HepG2 (cell line): Measurements from ENCODE around the gene DHX8. TPM values are rescaled to one million over a fixed set of nuclear protein-coding genes. Genes with fewer than 3 reads are reported as not detected.

Source experiments
- CAMTA2 ChIP-seq: sonication (generic); formaldehyde crosslinking; IDR thresholded peaks from 2 replicates; pipeline ENCODE4 v1.4.0; 2020; ENCODE audit warnings: mild to moderate bottlenecking, missing genetic modification reagents, borderline replicate concordance
- CREB1 ChIP-seq, 2 experiments: fragments of 450-650 bp in 1 of 2; IDR thresholded peaks; 2 replicates each; pipeline ENCODE4 v1.6.1; 2016 to 2017; ENCODE audit warnings: control low read depth in 1 of 2, mild to moderate bottlenecking in 1 of 2, missing compliant biosample characterization in 1 of 2, missing genetic modification characterization in 1 of 2
- HMGA1 ChIP-seq: sonication (generic); formaldehyde crosslinking; conservative IDR thresholded peaks from 2 replicates; pipeline ENCODE4 v1.4.0; 2020; ENCODE audit warnings: missing genetic modification reagents
- LCORL ChIP-seq, 2 experiments: fragments of 450-650 bp in 1 of 2; sonication (generic) in 1 of 2; formaldehyde crosslinking in 1 of 2; IDR thresholded peaks; 2 replicates each; pipeline versions ENCODE4 v1.5.0 to v1.6.1; 2017 to 2020; ENCODE audit warnings: antibody characterized with exemption in 1 of 2, missing genetic modification reagents in 1 of 2
- MATR3 ChIP-seq: sonication (generic); formaldehyde crosslinking; IDR thresholded peaks from 2 replicates; pipeline ENCODE4 v1.4.0; 2020; ENCODE audit warnings: missing genetic modification reagents
- MTF2 ChIP-seq: sonication (generic); formaldehyde crosslinking; IDR thresholded peaks from 2 replicates; pipeline ENCODE4 v1.5.0; 2020; ENCODE audit warnings: missing genetic modification reagents, borderline replicate concordance
- MZF1 ChIP-seq: sonication (generic); formaldehyde crosslinking; IDR thresholded peaks from 2 replicates; pipeline ENCODE4 v1.8.1; 2023; ENCODE audit warnings: mild to moderate bottlenecking, missing genetic modification reagents, borderline replicate concordance
- RBAK ChIP-seq: sonication (generic); formaldehyde crosslinking; IDR thresholded peaks from 2 replicates; pipeline ENCODE4 v1.5.1; 2020; ENCODE audit warnings: mild to moderate bottlenecking, missing genetic modification reagents
- RXRA ChIP-seq: sonication (generic); formaldehyde crosslinking; IDR thresholded peaks from 2 replicates; pipeline ENCODE4 v1.5.1; 2020; ENCODE audit warnings: missing genetic modification reagents
- THAP11 ChIP-seq: IDR thresholded peaks from 2 replicates; pipeline ENCODE4 v1.6.1; 2016; ENCODE audit warnings: missing biosample characterization, missing genetic modification reagents
- ZBTB1 ChIP-seq: sonication (generic); formaldehyde crosslinking; IDR thresholded peaks from 2 replicates; pipeline ENCODE4 v1.4.0; 2020; ENCODE audit warnings: missing genetic modification reagents, borderline replicate concordance
- ZBTB42 ChIP-seq: sonication (generic); formaldehyde crosslinking; IDR thresholded peaks from 2 replicates; pipeline ENCODE4 v1.5.0; 2020; ENCODE audit warnings: mild to moderate bottlenecking, missing genetic modification reagents
- ZNF124 ChIP-seq: sonication (generic); formaldehyde crosslinking; IDR thresholded peaks from 2 replicates; pipeline ENCODE4 v1.4.0; 2020; ENCODE audit warnings: missing genetic modification reagents
- ZNF143 ChIP-seq: sonication (generic); formaldehyde crosslinking; IDR thresholded peaks from 2 replicates; pipeline ENCODE4 v1.4.0; 2020; ENCODE audit warnings: missing genetic modification reagents
- ZNF260 ChIP-seq: sonication (generic); formaldehyde crosslinking; IDR thresholded peaks from 2 replicates; pipeline ENCODE4 v1.4.0; 2020; ENCODE audit warnings: missing genetic modification reagents, low read depth, mild to moderate bottlenecking, borderline replicate concordance
- ZNF331 ChIP-seq: sonication (generic); formaldehyde crosslinking; IDR thresholded peaks from 2 replicates; pipeline ENCODE4 v1.4.0; 2020; ENCODE audit warnings: missing genetic modification reagents
- ZNF577 ChIP-seq: sonication (generic); formaldehyde crosslinking; IDR thresholded peaks from 2 replicates; pipeline ENCODE4 v1.4.0; 2020; ENCODE audit warnings: mild to moderate bottlenecking, low read depth, missing genetic modification reagents, borderline replicate concordance
- ZNF713 ChIP-seq: sonication (generic); formaldehyde crosslinking; IDR thresholded peaks from 2 replicates; pipeline ENCODE4 v1.4.0; 2020; ENCODE audit warnings: mild to moderate bottlenecking, missing genetic modification reagents
- polyA plus RNA-seq, 8 experiments: library from polyadenylated mRNA; depleted of rRNA in 3 of 8; stranded (reverse) in 7 of 8; unstranded in 1 of 8; fragments of >200 nt; fragmentation: Illumina TruSeq in 4 of 8; extraction: Trizol in 4 of 8; gene quantifications; 2 replicates each; pipeline versions ENCODE4 v1.2.1 to v1.2.3, GENCODE V29; 2011 to 2016; ENCODE audit warnings: low read depth in 4 of 8, missing spikeins in 1 of 8, mixed read lengths in 1 of 8; ENCODE audit not compliant: insufficient read depth in 1 of 8
- total RNA-seq, 5 experiments: library from RNA; depleted of rRNA; stranded (reverse); fragments of >200 nt; fragmentation: Illumina TruSeq; extraction: Trizol; gene quantifications; 2 replicates each; pipeline ENCODE4 v1.2.3, GENCODE V29; 2016; ENCODE audit warnings: low read depth in 1 of 5
- TF ChIP-seq, protein P1 (sequence below): IDR thresholded peaks from 2 replicates; pipeline ENCODE4 v1.6.1; 2012; ENCODE audit warnings: low read depth, low read length, improper control_type of control experiment
- TF ChIP-seq, protein P2 (sequence below): sonication (generic); formaldehyde crosslinking; IDR thresholded peaks from 2 replicates; pipeline ENCODE4 v1.5.0; 2020; ENCODE audit warnings: missing genetic modification reagents
- TF ChIP-seq, protein P3 (sequence below): IDR thresholded peaks from 2 replicates; pipeline ENCODE4 v1.6.1; 2016; ENCODE audit warnings: mild to moderate bottlenecking, missing biosample characterization, missing genetic modification reagents
- TF ChIP-seq, protein P4 (sequence below): sonication (generic); formaldehyde crosslinking; conservative IDR thresholded peaks from 2 replicates; pipeline ENCODE4 v1.8.1; 2023; ENCODE audit warnings: missing genetic modification reagents
- TF ChIP-seq, protein P5 (sequence below): sonication (generic); formaldehyde crosslinking; IDR thresholded peaks from 2 replicates; pipeline ENCODE4 v1.5.0; 2020; ENCODE audit warnings: mild to moderate bottlenecking, low read depth, missing genetic modification reagents, borderline replicate concordance
- TF ChIP-seq, protein P6 (sequence below): sonication (generic); formaldehyde crosslinking; conservative IDR thresholded peaks from 2 replicates; pipeline ENCODE4 v1.5.0; 2020; ENCODE audit warnings: missing genetic modification reagents

Gene DHX8
- total and polyA plus RNA-seq, 2 of the 13 experiments (the other 11 are each of a cell fraction or from before 2014, with no cell fraction given) = 24.8 to 48.9 TPM

DNA sequence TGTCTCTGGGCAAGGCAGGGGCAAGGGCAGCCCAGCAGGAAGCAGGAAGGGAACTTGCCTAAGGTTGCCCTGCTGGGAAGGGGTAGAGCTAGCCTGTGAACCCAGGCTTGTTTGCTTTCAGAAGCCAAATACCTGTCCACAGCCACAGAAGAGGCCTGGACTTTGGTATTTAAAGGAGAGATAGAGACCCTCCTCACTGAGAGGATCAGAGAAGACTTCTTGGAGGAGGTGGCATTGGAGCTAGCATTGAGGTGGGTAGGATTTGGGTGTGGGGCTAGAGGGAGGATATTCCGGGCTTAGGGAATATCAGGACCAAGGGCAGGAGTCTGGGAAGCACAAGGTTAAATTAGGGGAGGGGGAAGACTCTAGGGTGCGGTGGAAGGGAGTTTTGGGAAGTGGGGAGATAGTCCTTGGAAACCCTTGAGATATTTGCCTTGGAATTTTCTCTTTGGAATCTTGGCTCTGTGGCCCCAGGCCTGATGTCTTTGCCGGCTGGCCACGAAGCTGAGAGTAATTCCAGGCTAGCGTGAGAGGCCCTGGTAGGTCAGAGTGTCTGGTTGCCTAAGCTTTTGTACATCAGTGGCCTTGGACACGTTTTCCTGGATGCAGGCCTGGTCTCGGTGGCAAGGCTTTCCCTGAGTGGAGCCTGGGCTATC lies 75.5 kb downstream of the DHX8 start (continued):
- TF ChIP-seq, protein P1, sequence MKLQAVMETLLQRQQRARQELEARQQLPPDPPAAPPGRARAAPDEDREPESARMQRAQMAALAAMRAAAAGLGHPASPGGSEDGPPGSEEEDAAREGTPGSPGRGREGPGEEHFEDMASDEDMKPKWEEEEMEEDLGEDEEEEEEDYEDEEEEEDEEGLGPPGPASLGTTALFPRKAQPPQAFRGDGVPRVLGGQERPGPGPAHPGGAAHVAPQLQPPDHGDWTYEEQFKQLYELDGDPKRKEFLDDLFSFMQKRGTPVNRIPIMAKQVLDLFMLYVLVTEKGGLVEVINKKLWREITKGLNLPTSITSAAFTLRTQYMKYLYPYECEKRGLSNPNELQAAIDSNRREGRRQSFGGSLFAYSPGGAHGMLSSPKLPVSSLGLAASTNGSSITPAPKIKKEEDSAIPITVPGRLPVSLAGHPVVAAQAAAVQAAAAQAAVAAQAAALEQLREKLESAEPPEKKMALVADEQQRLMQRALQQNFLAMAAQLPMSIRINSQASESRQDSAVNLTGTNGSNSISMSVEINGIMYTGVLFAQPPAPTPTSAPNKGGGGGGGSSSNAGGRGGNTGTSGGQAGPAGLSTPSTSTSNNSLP = no peak
- TF ChIP-seq ZNF124 (CRISPR knock-in tag) (no peak), CREB1 (IDR thresholded peaks at IDR 0.05) (no peak), CREB1 (CRISPR knock-in tag; IDR thresholded peaks at IDR 0.05) (no peak), CAMTA2 (CRISPR knock-in tag) (no peak), ZNF577 (no peak), THAP11 (0 out of 2 replicates have a peak, but pooled peaks have one; percentile 34), ZNF331 (CRISPR knock-in tag) (no peak), ZNF260 (CRISPR knock-in tag) (no peak), MATR3 (CRISPR knock-in tag) (no peak), MZF1 (CRISPR knock-in tag) (no peak), ZBTB42 (CRISPR knock-in tag) (no peak), MTF2 (CRISPR knock-in tag) (no peak), ZNF713 (no peak), ZNF143 (CRISPR knock-in tag) (no peak; the same call in none of the 2 replicates), RXRA (CRISPR knock-in tag) (peak; percentile 16; the same call in 1 of the 2 replicates), HMGA1 (CRISPR knock-in tag) (no peak), RBAK (CRISPR knock-in tag) (no peak), ZBTB1 (CRISPR knock-in tag) (no peak), LCORL (IDR thresholded peaks at IDR 0.05) (0 out of 2 replicates have a peak, but pooled peaks have one; percentile 14), LCORL (CRISPR knock-in tag; IDR thresholded peaks at IDR 0.05) (peak; percentile 69; the same call in 1 of the 2 replicates)
- TF ChIP-seq, protein P2, sequence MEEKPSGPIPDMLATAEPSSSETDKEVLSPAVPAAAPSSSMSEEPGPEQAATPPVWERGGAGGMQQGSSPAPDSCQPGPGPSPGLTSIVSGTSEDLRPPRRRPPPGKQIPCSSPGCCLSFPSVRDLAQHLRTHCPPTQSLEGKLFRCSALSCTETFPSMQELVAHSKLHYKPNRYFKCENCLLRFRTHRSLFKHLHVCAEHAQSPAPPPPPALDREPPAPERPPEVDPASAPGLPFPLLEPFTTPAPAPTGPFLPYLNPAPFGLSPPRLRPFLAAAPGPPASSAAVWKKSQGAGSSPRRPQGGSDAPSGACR (CRISPR knock-in tag) = no peak
- TF ChIP-seq, protein P3, sequence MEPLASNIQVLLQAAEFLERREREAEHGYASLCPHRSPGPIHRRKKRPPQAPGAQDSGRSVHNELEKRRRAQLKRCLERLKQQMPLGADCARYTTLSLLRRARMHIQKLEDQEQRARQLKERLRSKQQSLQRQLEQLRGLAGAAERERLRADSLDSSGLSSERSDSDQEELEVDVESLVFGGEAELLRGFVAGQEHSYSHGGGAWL (CRISPR knock-in tag) = no peak; the same call in 1 of the 2 replicates
- TF ChIP-seq, protein P4, sequence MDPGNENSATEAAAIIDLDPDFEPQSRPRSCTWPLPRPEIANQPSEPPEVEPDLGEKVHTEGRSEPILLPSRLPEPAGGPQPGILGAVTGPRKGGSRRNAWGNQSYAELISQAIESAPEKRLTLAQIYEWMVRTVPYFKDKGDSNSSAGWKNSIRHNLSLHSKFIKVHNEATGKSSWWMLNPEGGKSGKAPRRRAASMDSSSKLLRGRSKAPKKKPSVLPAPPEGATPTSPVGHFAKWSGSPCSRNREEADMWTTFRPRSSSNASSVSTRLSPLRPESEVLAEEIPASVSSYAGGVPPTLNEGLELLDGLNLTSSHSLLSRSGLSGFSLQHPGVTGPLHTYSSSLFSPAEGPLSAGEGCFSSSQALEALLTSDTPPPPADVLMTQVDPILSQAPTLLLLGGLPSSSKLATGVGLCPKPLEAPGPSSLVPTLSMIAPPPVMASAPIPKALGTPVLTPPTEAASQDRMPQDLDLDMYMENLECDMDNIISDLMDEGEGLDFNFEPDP (CRISPR knock-in tag) = no peak
- TF ChIP-seq, protein P5, sequence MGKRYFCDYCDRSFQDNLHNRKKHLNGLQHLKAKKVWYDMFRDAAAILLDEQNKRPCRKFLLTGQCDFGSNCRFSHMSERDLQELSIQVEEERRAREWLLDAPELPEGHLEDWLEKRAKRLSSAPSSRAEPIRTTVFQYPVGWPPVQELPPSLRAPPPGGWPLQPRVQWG (CRISPR knock-in tag) = no peak
- TF ChIP-seq, protein P6, sequence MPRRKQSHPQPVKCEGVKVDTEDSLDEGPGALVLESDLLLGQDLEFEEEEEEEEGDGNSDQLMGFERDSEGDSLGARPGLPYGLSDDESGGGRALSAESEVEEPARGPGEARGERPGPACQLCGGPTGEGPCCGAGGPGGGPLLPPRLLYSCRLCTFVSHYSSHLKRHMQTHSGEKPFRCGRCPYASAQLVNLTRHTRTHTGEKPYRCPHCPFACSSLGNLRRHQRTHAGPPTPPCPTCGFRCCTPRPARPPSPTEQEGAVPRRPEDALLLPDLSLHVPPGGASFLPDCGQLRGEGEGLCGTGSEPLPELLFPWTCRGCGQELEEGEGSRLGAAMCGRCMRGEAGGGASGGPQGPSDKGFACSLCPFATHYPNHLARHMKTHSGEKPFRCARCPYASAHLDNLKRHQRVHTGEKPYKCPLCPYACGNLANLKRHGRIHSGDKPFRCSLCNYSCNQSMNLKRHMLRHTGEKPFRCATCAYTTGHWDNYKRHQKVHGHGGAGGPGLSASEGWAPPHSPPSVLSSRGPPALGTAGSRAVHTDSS (CRISPR knock-in tag) = no peak
